H9 (cell line): ENCODE results near the gene DPM1. TPM values are rescaled to one million over a fixed set of nuclear protein-coding genes. Genes with fewer than 3 reads are reported as not detected.

ENCODE experiments used
- DNase-seq: peaks from one replicate; pipeline ENCODE4 v3.0.0-alpha.2; 2017
- H2AFZ ChIP-seq: one replicate; pipeline ENCODE4 v1.6.1; 2013; ENCODE audit warnings: mild to moderate bottlenecking, low read length, control low read depth, moderate library complexity
- H2AK5ac ChIP-seq: 2 replicates; pipeline ENCODE4 v1.6.1; 2013; ENCODE audit warnings: low read length, control low read depth, mixed read lengths; ENCODE audit not compliant: insufficient read length
- H2BK120ac ChIP-seq: one replicate; pipeline ENCODE4 v1.6.1; 2013; ENCODE audit warnings: low read depth, mild to moderate bottlenecking, low read length, control low read depth, inconsistent platforms; ENCODE audit not compliant: poor library complexity, severe bottlenecking
- H2BK12ac ChIP-seq: 2 replicates; pipeline ENCODE4 v1.6.1; 2013; ENCODE audit warnings: low read length, control low read depth, mixed read lengths, low read depth; ENCODE audit not compliant: insufficient read length
- H2BK15ac ChIP-seq: 2 replicates; pipeline ENCODE4 v1.6.1; 2013; ENCODE audit warnings: low read depth, low read length, control low read depth
- H2BK20ac ChIP-seq: one replicate; pipeline ENCODE4 v1.6.1; 2013; ENCODE audit warnings: low read depth, mild to moderate bottlenecking, low read length, control low read depth, inconsistent platforms; ENCODE audit not compliant: poor library complexity, severe bottlenecking
- H2BK5ac ChIP-seq: 2 replicates; pipeline ENCODE4 v1.6.1; 2013; ENCODE audit warnings: low read length, control low read depth, mixed read lengths; ENCODE audit not compliant: insufficient read length
- H3K14ac ChIP-seq: 2 replicates; pipeline ENCODE4 v1.6.1; 2013; ENCODE audit warnings: low read length, control low read depth; ENCODE audit not compliant: insufficient read depth
- H3K18ac ChIP-seq: 2 replicates; pipeline ENCODE4 v1.6.1; 2013; ENCODE audit warnings: low read depth, mild to moderate bottlenecking, mixed read lengths, low read length, control low read depth; ENCODE audit not compliant: insufficient read length
- H3K23ac ChIP-seq: 2 replicates; pipeline ENCODE4 v1.6.1; 2013; ENCODE audit warnings: low read length, control low read depth, mixed read lengths, low read depth; ENCODE audit not compliant: insufficient read length
- H3K23me2 ChIP-seq: 2 replicates; pipeline ENCODE4 v1.6.1; 2013; ENCODE audit warnings: low read depth, mild to moderate bottlenecking, mixed read lengths, low read length, control low read depth; ENCODE audit not compliant: insufficient read length, poor library complexity, severe bottlenecking
- H3K27ac ChIP-seq: 2 replicates; pipeline ENCODE4 v1.5.1; 2013; ENCODE audit warnings: low read length, control low read depth, mixed read lengths, low read depth; ENCODE audit not compliant: insufficient read length
- H3K27me3 ChIP-seq: 2 replicates; pipeline ENCODE4 v1.6.1; 2013; ENCODE audit warnings: low read length, control low read depth, inconsistent platforms; ENCODE audit not compliant: insufficient read depth
- H3K4ac ChIP-seq: 2 replicates; pipeline ENCODE4 v1.6.1; 2013; ENCODE audit warnings: low read depth, mild to moderate bottlenecking, control low read depth, inconsistent platforms, low read length, moderate library complexity
- H3K4me1 ChIP-seq: 2 replicates; pipeline ENCODE4 v1.6.1; 2013; ENCODE audit warnings: low read length, control low read depth, inconsistent platforms; ENCODE audit not compliant: insufficient read depth
- H3K4me2 ChIP-seq: 2 replicates; pipeline ENCODE4 v1.6.1; 2013; ENCODE audit warnings: low read length, control low read depth, mixed read lengths; ENCODE audit not compliant: insufficient read length, insufficient read depth
- H3K56ac ChIP-seq: 2 replicates; pipeline ENCODE4 v1.6.1; 2013; ENCODE audit warnings: low read depth, mild to moderate bottlenecking, mixed read lengths, low read length, control low read depth; ENCODE audit not compliant: insufficient read length
- H3K79me1 ChIP-seq: 2 replicates; pipeline ENCODE4 v1.6.1; 2013; ENCODE audit warnings: low read depth, mild to moderate bottlenecking, moderate library complexity, low read length, control low read depth, inconsistent platforms; ENCODE audit not compliant: insufficient read depth, poor library complexity, severe bottlenecking
- H3K79me2 ChIP-seq: 2 replicates; pipeline ENCODE4 v1.6.1; 2013; ENCODE audit warnings: low read length, control low read depth, inconsistent platforms; ENCODE audit not compliant: insufficient read depth
- H3K9ac ChIP-seq: 2 replicates; pipeline ENCODE4 v1.6.1; 2013; ENCODE audit warnings: low read length, control low read depth, mixed read lengths; ENCODE audit not compliant: insufficient read length; ENCODE audit errors: extremely low read depth
- H3K9me3 ChIP-seq: one replicate; pipeline ENCODE4 v1.6.1; 2013; ENCODE audit warnings: low read depth, low read length, inconsistent platforms; ENCODE audit not compliant: control insufficient read depth
- H3T11ph ChIP-seq: one replicate; pipeline ENCODE4 v1.6.1; 2013; ENCODE audit warnings: mild to moderate bottlenecking, low read length, control low read depth, inconsistent platforms
- H4K20me1 ChIP-seq: one replicate; pipeline ENCODE4 v1.6.1; 2013; ENCODE audit not compliant: control insufficient read depth, insufficient read length, insufficient read depth
- H4K5ac ChIP-seq: 2 replicates; pipeline ENCODE4 v1.6.1; 2013; ENCODE audit warnings: low read depth, mild to moderate bottlenecking, mixed read lengths, low read length, control low read depth; ENCODE audit not compliant: insufficient read length
- H4K8ac ChIP-seq: replicated peaks from 2 replicates; pipeline ENCODE4 v1.6.1; 2013; ENCODE audit warnings: low read length, control low read depth, mixed read lengths, low read depth; ENCODE audit not compliant: insufficient read length
- H4K91ac ChIP-seq: 2 replicates; pipeline ENCODE4 v1.6.1; 2013; ENCODE audit warnings: low read depth, mild to moderate bottlenecking, moderate library complexity, mixed read lengths, low read length, control low read depth; ENCODE audit not compliant: insufficient read length
- H3K27ac Mint-ChIP-seq, 3 experiments: 2 replicates in 2 of 3; 3 replicates in 1 of 3; pipeline ENCODE4 v1.8.0; 2020 to 2021; ENCODE audit warnings: mixed read lengths in 3 of 3, mild to moderate bottlenecking in 1 of 3, moderate library complexity in 1 of 3
- H3K27me3 Mint-ChIP-seq: 2 replicates; pipeline ENCODE4 v1.8.0; 2021; ENCODE audit warnings: low read depth, mild to moderate bottlenecking, moderate library complexity, mixed read lengths
- H3K36me3 Mint-ChIP-seq, 3 experiments: 2 replicates in 2 of 3; 3 replicates in 1 of 3; pipeline ENCODE4 v1.8.0; 2020 to 2021; ENCODE audit warnings: low read depth in 3 of 3, mixed read lengths in 3 of 3; ENCODE audit not compliant: insufficient read depth in 1 of 3
- H3K4me1 Mint-ChIP-seq, 2 experiments: 2 replicates each; pipeline ENCODE4 v1.8.0; 2020; ENCODE audit warnings: mixed read lengths in 2 of 2
- H3K4me3 Mint-ChIP-seq, 2 experiments: 2 replicates in 1 of 2; 3 replicates in 1 of 2; pipeline ENCODE4 v1.8.0; 2020 to 2021; ENCODE audit warnings: mild to moderate bottlenecking in 2 of 2, mixed read lengths in 2 of 2, moderate library complexity in 1 of 2
- H3K9me3 Mint-ChIP-seq, 2 experiments: 2 replicates in 1 of 2; 3 replicates in 1 of 2; pipeline ENCODE4 v1.8.0; 2020; ENCODE audit warnings: mild to moderate bottlenecking in 2 of 2, mixed read lengths in 2 of 2, moderate library complexity in 1 of 2
- CTCF ChIP-seq: fragments of 200-600 bp; sonication (generic); conservative IDR thresholded peaks from 3 replicates; pipeline ENCODE4 v1.8.0; 2021; ENCODE audit warnings: antibody characterized with exemption, mild to moderate bottlenecking
- WGBS: extraction: QIAGEN DNeasy Blood & Tissue Kit; methylation state at CpG from one replicate; pipeline ENCODE4 v1.1.7; 2013; ENCODE audit warnings: missing lambda C conversion rate, low lambda C conversion rate, mixed read lengths; ENCODE audit not compliant: insufficient read length; ENCODE audit errors: extremely low coverage; 5-methylcytosine and 5-hydroxymethylcytosine counted together
- total RNA-seq: library from RNA; stranded (reverse); gene quantifications from 2 replicates; pipeline ENCODE4 v1.2.1, GENCODE V29; 2021

Gene DPM1
- total RNA-seq, 1 experiment from 2014 or later, result 64.0 TPM

- H2BK15ac ChIP-seq, result no peak overlapping the region
- no peak overlapping the region for H2BK20ac ChIP-seq
- no peak overlapping the region for H4K91ac ChIP-seq
- H3K27me3 ChIP-seq, result no peaks in the 10 kb centered on the region
- Mint-ChIP-seq H3K4me1 (peaks cover 8 to 10% of the 10 kb centered on the region in 2 experiments), H3K9me3 (no peaks in the 10 kb centered on the region), H3K36me3 (peaks cover 12 to 32% (median 26%) of the 10 kb centered on the region in 3 experiments; a peak in 6 of 7 replicates), H3K27me3 (no peaks in the 10 kb centered on the region), H3K4me3 (no peak overlapping the region; a peak in 1 of 5 replicates), H3K27ac (peak overlapping the region in 1 of 3 experiments; percentile 44; a peak in 1 of 7 replicates)
- H2BK120ac ChIP-seq, result no peak overlapping the region
- no peak overlapping the region for H2BK5ac ChIP-seq
- H3K79me1 ChIP-seq, result peaks cover 3% of the 10 kb centered on the region
- TF ChIP-seq CTCF, result no peak
- no peak for DNase-seq
- no peaks in the 10 kb centered on the region for H3K4me1 ChIP-seq
- no peak overlapping the region for H3K4ac ChIP-seq
- H3K56ac ChIP-seq, result no peak overlapping the region
- no peak overlapping the region for H3K18ac ChIP-seq
- no peak overlapping the region for H3K27ac ChIP-seq
- no peaks in the 10 kb centered on the region for H3K23me2 ChIP-seq
- H3K9me3 ChIP-seq, result no peaks in the 10 kb centered on the region
- no peak overlapping the region for H3K23ac ChIP-seq
- no peak overlapping the region for H2AK5ac ChIP-seq
- no peak overlapping the region for H3T11ph ChIP-seq
- no peak overlapping the region for H3K14ac ChIP-seq
- peaks cover 4% of the 10 kb centered on the region for H4K20me1 ChIP-seq
- H3K79me2 ChIP-seq, result no peaks in the 10 kb centered on the region
- no peak overlapping the region for H3K9ac ChIP-seq
- no peak overlapping the region for H2BK12ac ChIP-seq
- no peak overlapping the region for H3K4me2 ChIP-seq
- H2AFZ ChIP-seq, result no peak overlapping the region
- no CpG with 5 or more reads among the region's 12 CpGs for WGBS
- no peak overlapping the region for H4K8ac ChIP-seq
- no peak overlapping the region for H4K5ac ChIP-seq
These were observed 72.0 kb downstream of the DPM1 start for GRCh38 chr20:50886184-50886790.
